Thoracic aorta (tissue), 2 donors: Measurements from ENCODE around the gene RIC3. TPM values are rescaled to one million over a fixed set of nuclear protein-coding genes. Genes with fewer than 3 reads are reported as not detected.

Experiments used
- ATAC-seq: fragments of 150-250 bp; one replicate; pipeline ENCODE4 v1.8.0; 2017; ENCODE audit warnings: low read depth; ENCODE audit not compliant: insufficient number of reproducible peaks, low FRiP score
- DNase-seq: peaks from one replicate; pipeline ENCODE4 v3.0.0-alpha.2; 2020; ENCODE audit warnings: low spot score
- H3K27ac ChIP-seq, 2 donors: fragments of 200-600 bp; sonication (generic); 1 replicate in 1 of 2; 2 replicates in 1 of 2; pipeline ENCODE4 v1.5.1; 2016; ENCODE audit warnings: mild to moderate bottlenecking in 2 of 2, moderate library complexity in 2 of 2
- H3K27me3 ChIP-seq: fragments of 200-600 bp; sonication (generic); replicated peaks from 2 replicates; pipeline ENCODE4 v1.6.0; 2016; ENCODE audit warnings: mild to moderate bottlenecking; ENCODE audit not compliant: insufficient read depth
- H3K36me3 ChIP-seq: fragments of 200-600 bp; sonication (generic); one replicate; pipeline ENCODE4 v1.5.1; 2016
- H3K4me1 ChIP-seq, 2 donors: fragments of 200-600 bp; sonication (generic); 1 replicate in 1 of 2; 2 replicates in 1 of 2; pipeline versions ENCODE4 v1.5.1 to v1.6.0; 2016; ENCODE audit warnings: low read depth in 2 of 2, mild to moderate bottlenecking in 1 of 2; ENCODE audit not compliant: control insufficient read depth in 1 of 2
- H3K4me3 ChIP-seq: fragments of 200-600 bp; sonication (generic); 2 replicates; pipeline ENCODE4 v1.5.1; 2016; ENCODE audit warnings: mild to moderate bottlenecking
- H3K9me3 ChIP-seq: fragments of 200-600 bp; sonication (generic); 2 replicates; pipeline ENCODE4 v1.5.1; 2016
- CTCF ChIP-seq: fragments of 200-600 bp; sonication (generic); IDR thresholded peaks from one replicate; pipeline ENCODE4 v1.5.1; 2019; ENCODE audit warnings: antibody characterized with exemption
- total RNA-seq, 2 donors: library from RNA; depleted of rRNA; stranded (reverse); fragments of >200 nt; gene quantifications; one replicate each; pipeline versions ENCODE4 v1.1.0 to v1.2.3, GENCODE V29; 2016

RIC3 gene
- total RNA-seq, 2 donors from 2014 or later, result 13.1 to 17.7 TPM

- H3K27me3 ChIP-seq, result no peaks in the 10 kb centered on the region
- no peak for TF ChIP-seq CTCF
- no peak overlapping the region for H3K4me3 ChIP-seq
- DNase-seq (no peak), ATAC-seq (no peak)
- no peak overlapping the region for H3K27ac ChIP-seq
- no peaks in the 10 kb centered on the region for H3K36me3 ChIP-seq
- H3K9me3 ChIP-seq, result no peaks in the 10 kb centered on the region
- no peaks in the 10 kb centered on the region for H3K4me1 ChIP-seq
Measured at GRCh38 chr11:8138526-8138925, 30.3 kb downstream of the RIC3 start.

GRCh38 chr11:8127447-8127846 lies 41.4 kb downstream of the RIC3 start:
- no peaks in the 10 kb centered on the region for H3K27me3 ChIP-seq
- no peak overlapping the region for H3K27ac ChIP-seq
- H3K4me3 ChIP-seq, result no peak overlapping the region
- no peaks in the 10 kb centered on the region for H3K36me3 ChIP-seq
- H3K4me1 ChIP-seq, result no peaks in the 10 kb centered on the region
- ATAC-seq, result no peak
- no peak for DNase-seq
- no peaks in the 10 kb centered on the region for H3K9me3 ChIP-seq
- TF ChIP-seq CTCF, result no peak

GRCh38 chr11:8126649-8127289 lies 42.1 kb downstream of the RIC3 start:
- Histone ChIP-seq H3K27me3 (no peaks in the 10 kb centered on the region), H3K4me1 (no peaks in the 10 kb centered on the region), H3K9me3 (no peaks in the 10 kb centered on the region), H3K4me3 (no peak overlapping the region), H3K36me3 (no peaks in the 10 kb centered on the region), H3K27ac (no peak overlapping the region)
- DNase-seq, result no peak
- no peak for TF ChIP-seq CTCF
- no peak for ATAC-seq

- Histone ChIP-seq H3K27ac (no peak overlapping the region), H3K4me3 (no peak overlapping the region), H3K9me3 (no peaks in the 10 kb centered on the region), H3K4me1 (no peaks in the 10 kb centered on the region), H3K27me3 (no peaks in the 10 kb centered on the region), H3K36me3 (peaks cover 2% of the 10 kb centered on the region)
- no peak for TF ChIP-seq CTCF
- DNase-seq (no peak), ATAC-seq (no peak)
Measured at GRCh38 chr11:8122173-8122764, 46.6 kb downstream of the RIC3 start.

- DNase-seq (no peak), ATAC-seq (no peak)
- Histone ChIP-seq H3K36me3 (no peaks in the 10 kb centered on the region), H3K9me3 (peaks cover 9% of the 10 kb centered on the region), H3K4me3 (no peak overlapping the region), H3K27ac (no peak overlapping the region), H3K4me1 (no peaks in the 10 kb centered on the region), H3K27me3 (no peaks in the 10 kb centered on the region)
- no peak for TF ChIP-seq CTCF
Measured at GRCh38 chr11:8111636-8112035, 57.2 kb downstream of the RIC3 start.
